A549 (cell line): ENCODE data around the gene GZF1. TPM values are rescaled to one million over a fixed set of nuclear protein-coding genes. Genes with fewer than 3 reads are reported as not detected.

ENCODE experiments used
- CBX2 ChIP-seq: fragments of 200-600 bp; sonication (generic); IDR thresholded peaks from 2 replicates; pipeline ENCODE4 v1.6.1; 2016; ENCODE audit warnings: low read depth, mild to moderate bottlenecking, borderline replicate concordance
- CHD2 ChIP-seq: fragments of 150-350 bp; IDR thresholded peaks from 2 replicates; pipeline ENCODE4 v1.6.1; 2014; ENCODE audit warnings: low read length; ENCODE audit not compliant: partially characterized antibody
- CHD4 ChIP-seq: fragments of 200-600 bp; sonication (generic); IDR thresholded peaks from 2 replicates; pipeline ENCODE4 v1.6.1; 2016; ENCODE audit warnings: antibody characterized with exemption, mild to moderate bottlenecking, borderline replicate concordance
- EHF ChIP-seq: fragments of 250-450 bp; sonication (Bioruptor Pico); IDR thresholded peaks from 2 replicates; pipeline ENCODE4 v1.5.0; 2020; ENCODE audit warnings: mild to moderate bottlenecking
- FOSB ChIP-seq: fragments of 250-450 bp; sonication (Bioruptor Pico); IDR thresholded peaks from 2 replicates; pipeline ENCODE4 v1.5.0; 2020; ENCODE audit warnings: mild to moderate bottlenecking, moderate library complexity
- GATA3 ChIP-seq: IDR thresholded peaks from 2 replicates; pipeline ENCODE4 v1.6.1; 2012; ENCODE audit warnings: borderline replicate concordance
- HES2 ChIP-seq: fragments of >200 bp; sonication (Bioruptor Twin); formaldehyde crosslinking; IDR thresholded peaks from 2 replicates; pipeline ENCODE4 v1.6.1; 2016
- HEYL ChIP-seq: fragments of 250-450 bp; sonication (Bioruptor Pico); IDR thresholded peaks from 2 replicates; pipeline ENCODE4 v1.8.0; 2021; ENCODE audit warnings: mild to moderate bottlenecking, moderate library complexity
- HOXB5 ChIP-seq: fragments of 250-450 bp; sonication (Bioruptor Pico); IDR thresholded peaks from 2 replicates; pipeline ENCODE4 v1.5.0; 2020; ENCODE audit warnings: mild to moderate bottlenecking, moderate library complexity
- JUN ChIP-seq, 2 experiments: fragments of >200 bp; sonication (Bioruptor Twin); formaldehyde crosslinking; IDR thresholded peaks; 2 replicates in 1 of 2; 3 replicates in 1 of 2; pipeline ENCODE4 v1.6.1; 2016 to 2017
- KDM1A ChIP-seq: fragments of 200-600 bp; sonication (generic); IDR thresholded peaks from 2 replicates; pipeline ENCODE4 v1.6.1; 2016; ENCODE audit warnings: low read depth, mild to moderate bottlenecking
- NPAS2 ChIP-seq: fragments of 250-450 bp; sonication (Bioruptor Pico); IDR thresholded peaks from 2 replicates; pipeline ENCODE4 v1.8.0; 2022; ENCODE audit warnings: mild to moderate bottlenecking, moderate library complexity, borderline replicate concordance
- NR3C1 ChIP-seq: fragments of >200 bp; sonication (Bioruptor Twin); formaldehyde crosslinking; IDR thresholded peaks from 3 replicates; pipeline ENCODE4 v1.6.1; 2017
- PHF8 ChIP-seq: fragments of 200-600 bp; sonication (generic); IDR thresholded peaks from 2 replicates; pipeline ENCODE4 v1.6.1; 2016; ENCODE audit warnings: low read depth, mild to moderate bottlenecking, antibody characterized with exemption, moderate library complexity, borderline replicate concordance
- RAD21 ChIP-seq, 2 experiments: fragments of >200 bp in 1 of 2; sonication (Bioruptor Twin) in 1 of 2; formaldehyde crosslinking in 1 of 2; IDR thresholded peaks in 1 of 2; conservative IDR thresholded peaks in 1 of 2; 2 replicates in 1 of 2; 3 replicates in 1 of 2; pipeline ENCODE4 v1.6.1; 2012 to 2018; ENCODE audit warnings: inconsistent platforms in 1 of 2
- RCOR1 ChIP-seq: fragments of 150-350 bp; IDR thresholded peaks from 2 replicates; pipeline ENCODE4 v1.6.1; 2014; ENCODE audit warnings: antibody characterized with exemption, low read length, low read depth
- RFX5 ChIP-seq: fragments of 450-650 bp; IDR thresholded peaks from 2 replicates; pipeline ENCODE4 v1.7.1; 2014; ENCODE audit warnings: antibody characterized with exemption, mild to moderate bottlenecking, moderate library complexity
- TFCP2L1 ChIP-seq: fragments of 250-450 bp; sonication (Bioruptor Pico); IDR thresholded peaks from 2 replicates; pipeline ENCODE4 v1.5.0; 2021; ENCODE audit warnings: mild to moderate bottlenecking
- TP53 ChIP-seq: fragments of 250-450 bp; sonication (Bioruptor Pico); IDR thresholded peaks from 2 replicates; pipeline ENCODE4 v1.5.0; 2021; ENCODE audit warnings: mild to moderate bottlenecking, moderate library complexity
- polyA plus RNA-seq, 4 experiments: library from polyadenylated mRNA; depleted of rRNA in 3 of 4; stranded (reverse); fragments of >200 nt; fragmentation: RNase III in 1 of 4; extraction: RNeasy Plus Mini Kit Qiagen cat#74134 plus additional on column Dnase treatment in 1 of 4; gene quantifications; 2 replicates in 3 of 4; 3 replicates in 1 of 4; pipeline ENCODE4 v1.2.3, GENCODE V29; 2011 to 2017
- TF ChIP-seq, protein P1 (sequence below): fragments of 250-450 bp; sonication (Bioruptor Pico); IDR thresholded peaks from 2 replicates; pipeline ENCODE4 v1.5.0; 2020; ENCODE audit warnings: low read depth, mild to moderate bottlenecking, moderate library complexity
- TF ChIP-seq, protein P2 (sequence below): fragments of 200-600 bp; sonication (generic); IDR thresholded peaks from 2 replicates; pipeline ENCODE4 v1.6.1; 2016; ENCODE audit warnings: antibody characterized with exemption, mild to moderate bottlenecking, moderate library complexity
- TF ChIP-seq, protein P3 (sequence below): fragments of 450-650 bp; IDR thresholded peaks from 2 replicates; pipeline ENCODE4 v1.6.1; 2014; ENCODE audit warnings: antibody characterized with exemption
- TF ChIP-seq, protein P4 (sequence below): fragments of >200 bp; sonication (Bioruptor Twin); formaldehyde crosslinking; IDR thresholded peaks from 3 replicates; pipeline ENCODE4 v1.5.1; 2016

GZF1 gene
- polyA plus RNA-seq, 2 of the 4 experiments (the other 2 are of a cell fraction), result 13.2 to 24.7 TPM

GRCh38 chr20:23361476-23362391 lies at the start of gene GZF1 (continued):
- TF ChIP-seq, protein P1, sequence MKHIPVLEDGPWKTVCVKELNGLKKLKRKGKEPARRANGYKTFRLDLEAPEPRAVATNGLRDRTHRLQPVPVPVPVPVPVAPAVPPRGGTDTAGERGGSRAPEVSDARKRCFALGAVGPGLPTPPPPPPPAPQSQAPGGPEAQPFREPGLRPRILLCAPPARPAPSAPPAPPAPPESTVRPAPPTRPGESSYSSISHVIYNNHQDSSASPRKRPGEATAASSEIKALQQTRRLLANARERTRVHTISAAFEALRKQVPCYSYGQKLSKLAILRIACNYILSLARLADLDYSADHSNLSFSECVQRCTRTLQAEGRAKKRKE, result peak; percentile 85
- TF ChIP-seq RCOR1, result no peak
- TF ChIP-seq KDM1A, result no peak
- no peak for TF ChIP-seq FOSB (CRISPR knock-in tag)
- TF ChIP-seq GATA3, result no peak
- TF ChIP-seq NPAS2, result no peak
- TF ChIP-seq HEYL, result no peak
- TF ChIP-seq, protein P2, sequence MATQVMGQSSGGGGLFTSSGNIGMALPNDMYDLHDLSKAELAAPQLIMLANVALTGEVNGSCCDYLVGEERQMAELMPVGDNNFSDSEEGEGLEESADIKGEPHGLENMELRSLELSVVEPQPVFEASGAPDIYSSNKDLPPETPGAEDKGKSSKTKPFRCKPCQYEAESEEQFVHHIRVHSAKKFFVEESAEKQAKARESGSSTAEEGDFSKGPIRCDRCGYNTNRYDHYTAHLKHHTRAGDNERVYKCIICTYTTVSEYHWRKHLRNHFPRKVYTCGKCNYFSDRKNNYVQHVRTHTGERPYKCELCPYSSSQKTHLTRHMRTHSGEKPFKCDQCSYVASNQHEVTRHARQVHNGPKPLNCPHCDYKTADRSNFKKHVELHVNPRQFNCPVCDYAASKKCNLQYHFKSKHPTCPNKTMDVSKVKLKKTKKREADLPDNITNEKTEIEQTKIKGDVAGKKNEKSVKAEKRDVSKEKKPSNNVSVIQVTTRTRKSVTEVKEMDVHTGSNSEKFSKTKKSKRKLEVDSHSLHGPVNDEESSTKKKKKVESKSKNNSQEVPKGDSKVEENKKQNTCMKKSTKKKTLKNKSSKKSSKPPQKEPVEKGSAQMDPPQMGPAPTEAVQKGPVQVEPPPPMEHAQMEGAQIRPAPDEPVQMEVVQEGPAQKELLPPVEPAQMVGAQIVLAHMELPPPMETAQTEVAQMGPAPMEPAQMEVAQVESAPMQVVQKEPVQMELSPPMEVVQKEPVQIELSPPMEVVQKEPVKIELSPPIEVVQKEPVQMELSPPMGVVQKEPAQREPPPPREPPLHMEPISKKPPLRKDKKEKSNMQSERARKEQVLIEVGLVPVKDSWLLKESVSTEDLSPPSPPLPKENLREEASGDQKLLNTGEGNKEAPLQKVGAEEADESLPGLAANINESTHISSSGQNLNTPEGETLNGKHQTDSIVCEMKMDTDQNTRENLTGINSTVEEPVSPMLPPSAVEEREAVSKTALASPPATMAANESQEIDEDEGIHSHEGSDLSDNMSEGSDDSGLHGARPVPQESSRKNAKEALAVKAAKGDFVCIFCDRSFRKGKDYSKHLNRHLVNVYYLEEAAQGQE, result peak; percentile 11
- TF ChIP-seq TP53, result no peak; the same call in 1 of the 2 replicates
- no peak for TF ChIP-seq RAD21 (conservative IDR thresholded peaks at IDR 0.05 in 1 of 2, IDR thresholded peaks at IDR 0.05 in 1 of 2)
- peak; percentile 32; the same call in 1 of the 2 replicates for TF ChIP-seq RFX5
- TF ChIP-seq, protein P3, sequence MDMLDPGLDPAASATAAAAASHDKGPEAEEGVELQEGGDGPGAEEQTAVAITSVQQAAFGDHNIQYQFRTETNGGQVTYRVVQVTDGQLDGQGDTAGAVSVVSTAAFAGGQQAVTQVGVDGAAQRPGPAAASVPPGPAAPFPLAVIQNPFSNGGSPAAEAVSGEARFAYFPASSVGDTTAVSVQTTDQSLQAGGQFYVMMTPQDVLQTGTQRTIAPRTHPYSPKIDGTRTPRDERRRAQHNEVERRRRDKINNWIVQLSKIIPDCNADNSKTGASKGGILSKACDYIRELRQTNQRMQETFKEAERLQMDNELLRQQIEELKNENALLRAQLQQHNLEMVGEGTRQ, result peak; percentile 98
- TF ChIP-seq, protein P4, sequence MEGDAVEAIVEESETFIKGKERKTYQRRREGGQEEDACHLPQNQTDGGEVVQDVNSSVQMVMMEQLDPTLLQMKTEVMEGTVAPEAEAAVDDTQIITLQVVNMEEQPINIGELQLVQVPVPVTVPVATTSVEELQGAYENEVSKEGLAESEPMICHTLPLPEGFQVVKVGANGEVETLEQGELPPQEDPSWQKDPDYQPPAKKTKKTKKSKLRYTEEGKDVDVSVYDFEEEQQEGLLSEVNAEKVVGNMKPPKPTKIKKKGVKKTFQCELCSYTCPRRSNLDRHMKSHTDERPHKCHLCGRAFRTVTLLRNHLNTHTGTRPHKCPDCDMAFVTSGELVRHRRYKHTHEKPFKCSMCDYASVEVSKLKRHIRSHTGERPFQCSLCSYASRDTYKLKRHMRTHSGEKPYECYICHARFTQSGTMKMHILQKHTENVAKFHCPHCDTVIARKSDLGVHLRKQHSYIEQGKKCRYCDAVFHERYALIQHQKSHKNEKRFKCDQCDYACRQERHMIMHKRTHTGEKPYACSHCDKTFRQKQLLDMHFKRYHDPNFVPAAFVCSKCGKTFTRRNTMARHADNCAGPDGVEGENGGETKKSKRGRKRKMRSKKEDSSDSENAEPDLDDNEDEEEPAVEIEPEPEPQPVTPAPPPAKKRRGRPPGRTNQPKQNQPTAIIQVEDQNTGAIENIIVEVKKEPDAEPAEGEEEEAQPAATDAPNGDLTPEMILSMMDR, result no peak
- TF ChIP-seq EHF (CRISPR knock-in tag), result no peak
- TF ChIP-seq HOXB5 (CRISPR knock-in tag), result peak; percentile 79
- TF ChIP-seq CHD2, result no peak
- no peak for TF ChIP-seq NR3C1
- peak; percentile 88 to 99; a peak in 4 of 5 replicates for TF ChIP-seq JUN (IDR thresholded peaks at IDR 0.05)
- TF ChIP-seq PHF8, result peak; percentile 97
- peak; percentile 84 for TF ChIP-seq HES2
- peak; percentile 90; the same call in 1 of the 2 replicates for TF ChIP-seq TFCP2L1
- no peak for TF ChIP-seq CBX2
- TF ChIP-seq CHD4, result no peak
